T-helper 1 cell (primary cell): ENCODE measurements around the gene CLCA1.
A peak's percentile ranks its signal among the peaks of the same experiment; 100 is the strongest.

Source experiments
- DNase-seq, 5 donors: peaks; one replicate each; pipeline ENCODE4 v3.0.0-alpha.2; 2012 to 2020

Gene CLCA1

GRCh38 chr1:86504895-86505563 is 36.3 kb downstream of the CLCA1 start:
- no peak for DNase-seq

DNA sequence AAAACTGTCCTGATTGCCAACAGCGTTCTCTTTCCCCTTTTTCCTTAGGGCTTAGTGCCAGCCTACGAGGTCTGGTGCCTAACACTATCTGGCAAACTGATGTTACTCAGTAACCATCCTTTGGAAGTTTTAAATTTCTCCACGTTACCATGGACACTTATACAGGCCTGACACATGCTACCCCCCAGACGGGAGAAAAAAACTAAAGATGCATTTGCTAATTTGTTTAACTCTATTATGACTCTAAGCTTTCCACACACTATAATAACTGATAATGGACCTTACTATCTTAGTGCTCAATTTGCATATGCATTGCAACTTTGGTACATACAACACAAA is 36.8 kb downstream of the CLCA1 start:
- no peak for DNase-seq

DNA sequence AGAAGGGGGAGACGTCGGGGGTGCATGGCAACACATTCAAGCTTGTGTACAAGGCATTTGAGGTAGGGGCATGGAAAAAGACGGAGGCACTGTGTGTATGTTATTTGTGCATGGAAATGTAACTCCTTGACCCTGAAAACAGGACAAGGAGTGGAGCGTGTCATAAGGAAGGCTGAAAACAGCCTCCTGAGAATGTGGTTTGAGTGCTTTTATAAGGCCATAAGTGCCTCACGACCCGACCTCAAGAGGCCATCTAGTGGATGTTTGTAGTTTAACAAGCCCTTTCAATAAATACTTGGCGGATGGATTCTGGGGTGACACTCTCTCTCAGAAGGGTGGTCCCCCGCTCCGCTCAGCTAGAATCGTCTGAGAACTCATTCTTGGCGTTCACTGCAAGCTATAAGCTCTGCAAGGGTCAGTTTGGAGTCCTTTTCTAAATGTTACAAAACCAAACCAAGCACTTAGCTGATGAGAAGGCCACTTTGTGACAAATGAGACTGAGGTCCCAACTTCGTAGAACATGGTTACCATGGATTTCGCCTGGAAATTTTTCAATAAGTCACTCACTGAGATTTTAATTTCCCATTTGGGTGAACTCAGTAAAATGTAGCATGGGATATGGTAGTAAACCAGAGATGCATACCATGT is 39.3 kb downstream of the CLCA1 start:
- DNase-seq, result peak in 1 of 5 donors; percentile 3

GRCh38 chr1:86508583-86508969 is 39.8 kb downstream of the CLCA1 start:
- DNase-seq, result no peak

GRCh38 chr1:86515597-86515996 is 46.9 kb downstream of the CLCA1 start:
- DNase-seq, result no peak

DNA sequence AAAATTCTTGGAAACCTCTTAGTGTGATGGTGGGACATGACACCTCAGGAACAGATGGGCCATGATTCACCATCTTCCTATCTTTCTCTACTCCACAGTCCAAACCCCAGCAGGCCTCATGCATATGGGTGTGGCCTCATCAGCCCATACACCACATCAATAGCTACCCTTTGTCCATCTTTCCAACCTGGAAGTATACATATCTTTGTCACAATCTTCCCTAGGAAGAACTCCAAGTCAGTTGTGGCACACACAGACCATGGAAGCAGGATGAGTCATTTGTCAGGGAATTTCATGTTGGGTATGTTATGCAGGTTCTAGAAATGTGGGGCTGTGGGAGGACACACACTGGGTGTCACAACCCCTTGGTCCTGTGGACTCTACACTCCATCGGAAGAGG is 47.6 kb downstream of the CLCA1 start:
- DNase-seq, result no peak

DNA sequence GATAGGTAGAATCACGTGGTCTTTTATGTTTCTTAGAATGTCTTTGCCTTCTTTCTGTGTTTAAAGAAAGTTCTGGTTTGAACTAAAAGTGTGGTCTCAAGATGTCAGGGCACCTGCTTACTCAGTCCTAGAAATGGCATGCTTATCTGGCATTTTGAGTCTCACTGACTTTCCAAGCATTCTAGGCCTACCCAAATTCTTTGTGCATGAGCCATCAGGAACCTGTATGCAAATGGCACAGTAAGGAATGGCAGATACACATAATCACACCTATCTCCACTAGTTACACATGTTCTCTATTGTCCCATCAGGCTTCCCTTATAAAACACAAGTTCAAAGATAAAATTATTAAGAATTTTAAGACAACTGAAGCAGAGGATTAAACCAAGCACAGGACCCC is 48.6 kb downstream of the CLCA1 start:
- DNase-seq, result no peak

DNA sequence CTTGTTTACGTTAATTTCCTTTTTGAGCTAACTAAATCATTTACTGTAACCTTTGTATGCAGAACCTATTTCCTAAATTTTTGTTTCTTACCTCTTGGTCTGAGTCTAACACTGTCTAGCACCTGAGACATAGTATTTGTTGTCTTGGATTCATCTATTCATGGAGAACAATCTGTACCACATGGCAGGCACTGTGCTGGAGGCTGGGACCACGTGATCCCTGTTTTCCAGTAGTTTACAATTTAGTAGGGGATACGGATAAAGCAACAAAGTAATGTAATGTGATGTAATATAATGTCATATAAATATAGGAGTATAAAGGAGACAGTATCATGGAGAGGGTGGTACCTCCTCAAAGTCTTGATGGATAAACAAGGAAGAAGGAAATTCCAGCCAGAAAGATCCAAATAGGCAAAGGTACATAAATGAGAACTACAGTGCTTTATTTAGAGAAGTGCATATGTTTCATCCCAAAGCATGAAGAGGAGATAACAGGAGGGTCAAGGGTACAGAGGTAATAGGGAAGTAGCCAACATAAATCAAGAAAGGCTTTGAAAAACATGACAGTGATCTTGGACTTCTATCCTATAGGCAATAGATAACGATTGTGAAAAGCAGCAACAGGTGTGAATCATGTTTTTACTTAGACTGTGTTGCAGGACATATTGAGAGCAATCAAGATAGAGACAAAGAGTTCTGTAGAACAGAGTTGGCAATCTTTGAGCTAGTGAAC is 52.2 kb downstream of the CLCA1 start:
- DNase-seq, result no peak

DNA sequence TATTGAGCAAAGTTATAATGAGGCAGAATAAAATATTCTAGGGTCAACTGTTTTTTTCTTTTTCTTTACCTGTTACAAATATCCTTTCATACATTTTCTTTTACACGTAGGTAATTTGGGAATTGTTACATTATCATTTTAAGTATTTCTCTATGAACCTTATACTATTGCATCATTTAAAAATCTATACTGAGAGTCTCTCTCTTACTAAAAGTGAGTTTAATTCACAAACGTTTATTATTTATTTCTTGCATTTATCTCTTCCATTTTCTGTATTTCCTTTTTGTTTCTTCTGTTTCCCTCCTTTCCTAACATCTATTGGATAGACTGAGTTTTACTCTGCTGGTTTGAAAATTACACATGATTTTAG is 52.8 kb downstream of the CLCA1 start:
- DNase-seq, result no peak

DNA sequence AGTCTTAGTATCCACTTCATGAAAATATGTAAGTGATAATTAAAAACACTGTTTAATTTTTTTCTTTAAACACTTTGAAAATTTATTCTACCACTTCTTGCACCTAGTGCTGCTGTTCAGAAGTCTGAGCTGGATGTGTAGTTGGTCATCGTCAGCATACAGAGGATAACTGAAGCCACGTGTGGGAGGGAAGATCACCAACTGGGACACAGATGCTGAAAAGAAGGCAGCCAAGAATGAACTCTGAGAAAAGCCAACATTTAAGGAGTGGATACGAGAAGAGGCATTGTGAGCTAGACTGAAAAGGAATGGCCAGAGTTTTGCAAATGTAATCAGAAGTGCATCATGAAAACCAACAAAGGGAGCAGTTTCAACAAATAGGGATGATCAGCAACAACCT is 53.5 kb downstream of the CLCA1 start:
- DNase-seq, result no peak

- no peak for DNase-seq
These were observed 55.1 kb downstream of the CLCA1 start for GRCh38 chr1:86523670-86524354.

DNA sequence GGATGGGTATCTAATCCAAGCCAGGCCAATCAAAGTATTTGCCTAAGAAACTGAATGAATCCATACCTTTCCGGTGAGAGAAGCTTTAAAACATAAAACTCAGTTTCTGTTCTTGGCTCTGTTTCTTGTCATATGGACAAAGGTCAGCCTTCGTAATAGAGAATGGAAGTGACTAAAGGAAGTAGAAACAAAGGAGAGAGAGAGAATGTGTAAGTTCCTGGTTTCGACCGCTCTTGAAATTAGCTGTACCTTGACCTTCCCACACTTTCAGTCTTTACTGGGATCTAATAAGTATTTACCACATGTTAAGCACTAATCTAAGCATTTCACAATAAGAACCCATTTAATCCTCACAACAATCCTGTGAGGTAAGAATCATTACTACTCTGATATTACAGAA is 58.6 kb downstream of the CLCA1 start:
- DNase-seq, result no peak

DNA sequence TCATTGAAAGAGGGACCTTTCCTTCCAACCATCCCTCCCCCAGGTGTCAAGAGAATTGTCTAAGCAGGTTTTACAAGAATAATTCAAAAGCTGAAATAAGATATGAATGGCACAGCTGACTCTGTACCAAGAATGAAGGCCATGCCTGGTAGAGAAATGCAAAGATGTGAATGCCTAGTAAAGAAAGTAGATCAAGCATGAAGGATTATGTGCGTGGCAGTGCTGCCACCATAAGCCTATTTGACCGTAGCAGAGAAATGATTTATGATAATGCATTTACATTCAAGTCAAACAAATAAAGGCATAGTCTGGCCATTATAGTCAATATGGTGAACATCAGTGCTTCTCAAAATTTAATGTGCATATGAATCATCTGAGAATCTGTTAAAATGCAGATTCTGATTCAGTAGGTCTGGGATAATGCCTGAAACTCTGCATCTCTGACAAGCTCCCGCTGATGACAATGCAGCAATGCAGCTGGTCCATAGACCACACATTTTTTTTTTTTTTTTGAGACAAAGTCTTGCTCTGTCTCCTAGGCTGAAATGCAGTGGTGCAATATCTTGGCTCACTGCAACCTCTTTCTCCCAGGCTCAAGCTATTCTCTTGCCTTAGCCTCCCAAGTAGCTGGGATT is 61.6 kb downstream of the CLCA1 start:
- DNase-seq, result no peak

GRCh38 chr1:86537928-86538695 is 69.4 kb downstream of the CLCA1 start:
- DNase-seq, result no peak

DNA sequence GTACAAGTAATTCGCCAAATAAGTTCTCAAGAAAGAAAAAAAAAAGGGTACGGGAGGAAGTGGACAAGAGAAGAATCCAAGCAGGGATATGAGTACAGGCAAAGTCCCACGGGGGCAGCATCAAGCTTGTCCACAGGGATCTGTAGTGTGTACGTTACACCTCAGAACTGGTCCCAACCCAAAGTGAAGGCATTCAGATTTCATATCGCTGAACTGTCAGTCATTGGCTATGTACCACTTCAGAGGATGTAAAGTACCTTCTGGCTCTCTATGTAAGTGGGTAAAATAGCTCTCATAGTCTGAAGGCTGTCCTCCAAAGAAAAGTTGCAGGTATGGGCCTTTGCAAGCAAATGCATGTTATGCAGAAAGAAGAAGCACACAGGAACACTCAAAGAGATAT is 70.0 kb downstream of the CLCA1 start:
- no peak for DNase-seq

DNA sequence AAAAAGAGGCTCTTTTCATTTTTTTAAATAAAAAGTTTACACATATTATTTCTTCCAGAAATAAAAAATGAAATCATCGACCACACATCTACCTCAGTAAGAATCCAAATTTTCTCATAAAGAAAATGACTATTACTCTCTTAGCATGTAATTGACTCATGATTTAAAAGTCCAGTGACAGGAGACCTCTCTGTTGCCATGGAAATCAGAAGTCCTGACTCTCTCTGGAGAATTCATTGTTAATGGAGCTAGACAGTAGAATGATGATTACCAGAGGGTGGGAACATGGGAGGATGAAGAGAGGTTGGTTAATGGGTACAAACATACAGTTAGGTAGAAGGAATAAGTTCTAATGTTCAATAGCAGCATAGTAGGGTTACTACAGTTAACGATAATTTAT is 73.1 kb downstream of the CLCA1 start:
- no peak for DNase-seq

GRCh38 chr1:86542631-86543030 is 73.9 kb downstream of the CLCA1 start:
- DNase-seq, result no peak

- DNase-seq, result no peak
These were observed 78.1 kb downstream of the CLCA1 start, which contains the start of gene CLCA4 for GRCh38 chr1:86546787-86547221. CLCA4 (plus strand) TSS chr1:86547078; CDS start chr1:86547120, 42 bp downstream.

DNA sequence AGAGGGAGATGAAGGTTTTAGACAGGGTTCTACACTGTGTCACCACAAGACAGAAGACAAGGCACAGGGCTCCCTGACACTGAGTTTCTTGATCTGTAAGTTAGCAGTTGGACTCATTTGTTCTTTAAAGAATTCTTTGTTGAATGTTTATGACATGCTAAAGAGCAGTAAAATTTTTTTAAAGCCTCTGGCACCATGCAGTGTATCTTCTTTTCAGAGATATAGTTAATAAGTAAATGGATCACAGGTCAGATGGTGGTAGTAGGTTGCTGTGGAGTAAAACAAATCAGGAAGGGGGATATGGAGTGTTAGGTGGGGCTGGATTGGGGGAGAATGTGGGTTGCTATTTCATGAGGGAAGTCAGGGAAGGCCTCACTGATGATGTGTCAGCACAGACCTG is 80.1 kb downstream of the CLCA1 start:
- no peak for DNase-seq
